CD4-positive, alpha-beta T cell treated with Interleukin-6 for 4 hours (primary cell): Measurements from ENCODE around the gene PSMB3.
"Not testable (repeated sequence)": the region's sequence is repeated elsewhere in the genome, so short reads cannot be mapped to it uniquely, and the experiment has no call there.

Experiments used
- DNase-seq: peaks from one replicate; pipeline ENCODE4 v3.0.0-alpha.2; 2020; ENCODE audit warnings: mixed read lengths

The PSMB3 gene

GRCh38 chr17:38750044-38750311, 2.6 kb upstream of the PSMB3 start:
- DNase-seq: no peak

GRCh38 chr17:38750312-38751121, 2.0 kb upstream of the PSMB3 start:
- no peak for DNase-seq

- no peak for DNase-seq
These were observed 1.3 kb upstream of the PSMB3 start for GRCh38 chr17:38751144-38751807.

GRCh38 chr17:38751808-38752307, 683 bp upstream of the PSMB3 start:
- DNase-seq: peak; percentile 81

- DNase-seq: no peak
These were observed 548 bp downstream of the PSMB3 start for GRCh38 chr17:38753071-38753506.

- peak; percentile 35 for DNase-seq
These were observed 9.1 kb downstream of the PSMB3 start for GRCh38 chr17:38761612-38762011.

- no peak for DNase-seq
These were observed 9.7 kb downstream of the PSMB3 start for GRCh38 chr17:38762231-38762630.

GRCh38 chr17:38766341-38766740, 13.8 kb downstream of the PSMB3 start:
- no peak for DNase-seq

- DNase-seq: no peak
These were observed 15.9 kb downstream of the PSMB3 start for GRCh38 chr17:38768417-38768816.

GRCh38 chr17:38773258-38773657, 20.7 kb downstream of the PSMB3 start:
- no peak for DNase-seq

- no peak for DNase-seq
These were observed 25.2 kb downstream of the PSMB3 start for GRCh38 chr17:38777641-38778250.

GRCh38 chr17:38779965-38780752, 27.6 kb downstream of the PSMB3 start:
- no peak for DNase-seq

- DNase-seq: no peak
These were observed 30.7 kb downstream of the PSMB3 start for GRCh38 chr17:38783227-38783626.

GRCh38 chr17:38786372-38786771, 33.8 kb downstream of the PSMB3 start:
- DNase-seq: no peak

GRCh38 chr17:38787999-38788398, 35.5 kb downstream of the PSMB3 start:
- DNase-seq: not testable (repeated sequence)

GRCh38 chr17:38789185-38789584, 36.6 kb downstream of the PSMB3 start:
- DNase-seq: no peak

GRCh38 chr17:38790148-38790707, 37.7 kb downstream of the PSMB3 start:
- DNase-seq: not testable (repeated sequence)

- DNase-seq: no peak
These were observed 38.6 kb downstream of the PSMB3 start for GRCh38 chr17:38791162-38791561.

GRCh38 chr17:38794221-38794620, 41.7 kb downstream of the PSMB3 start:
- DNase-seq: no peak

GRCh38 chr17:38796451-38797157, 44.1 kb downstream of the PSMB3 start:
- no peak for DNase-seq

GRCh38 chr17:38797158-38797490, 44.6 kb downstream of the PSMB3 start:
- no peak for DNase-seq

GRCh38 chr17:38797828-38798227, 45.3 kb downstream of the PSMB3 start:
- no peak for DNase-seq
